Measurements from ENCODE around the gene ZNF735.
"Not testable (repeated sequence)": the region's sequence is repeated elsewhere in the genome, so short reads cannot be mapped to it uniquely, and the experiment has no call there.

- TF ChIP-seq POLR2A (IDR thresholded peaks at IDR 0.05; ENCODE audit: control extremely low read depth in 1 of 2, low read depth in 2 of 2, low read length in 2 of 2); EZH2 (IDR thresholded peaks at IDR 0.05; ENCODE audit: low read depth, low read length, severe bottlenecking); GTF2F1 (IDR thresholded peaks at IDR 0.05; ENCODE audit: borderline replicate concordance, low read depth, low read length); RFX5 (IDR thresholded peaks at IDR 0.05; ENCODE audit: borderline replicate concordance, low read depth, low read length); RBBP5 (IDR thresholded peaks at IDR 0.05; ENCODE audit: borderline replicate concordance, low read depth, low read length); CHD2 (IDR thresholded peaks at IDR 0.05; ENCODE audit: low read length); TEAD4 (IDR thresholded peaks at IDR 0.05; ENCODE audit: low read depth, low read length); JUND (IDR thresholded peaks at IDR 0.05; ENCODE audit: low read length); SRF (IDR thresholded peaks at IDR 0.05; ENCODE audit: low read depth, low read length); CEBPB (IDR thresholded peaks at IDR 0.05; ENCODE audit: low read depth, low read length); GABPA (IDR thresholded peaks at IDR 0.05; ENCODE audit: borderline replicate concordance, insufficient read depth, low read length); HDAC6 (IDR thresholded peaks at IDR 0.05; ENCODE audit: low read depth, low read length): not testable (repeated sequence)
- TF ChIP-seq, protein P1, sequence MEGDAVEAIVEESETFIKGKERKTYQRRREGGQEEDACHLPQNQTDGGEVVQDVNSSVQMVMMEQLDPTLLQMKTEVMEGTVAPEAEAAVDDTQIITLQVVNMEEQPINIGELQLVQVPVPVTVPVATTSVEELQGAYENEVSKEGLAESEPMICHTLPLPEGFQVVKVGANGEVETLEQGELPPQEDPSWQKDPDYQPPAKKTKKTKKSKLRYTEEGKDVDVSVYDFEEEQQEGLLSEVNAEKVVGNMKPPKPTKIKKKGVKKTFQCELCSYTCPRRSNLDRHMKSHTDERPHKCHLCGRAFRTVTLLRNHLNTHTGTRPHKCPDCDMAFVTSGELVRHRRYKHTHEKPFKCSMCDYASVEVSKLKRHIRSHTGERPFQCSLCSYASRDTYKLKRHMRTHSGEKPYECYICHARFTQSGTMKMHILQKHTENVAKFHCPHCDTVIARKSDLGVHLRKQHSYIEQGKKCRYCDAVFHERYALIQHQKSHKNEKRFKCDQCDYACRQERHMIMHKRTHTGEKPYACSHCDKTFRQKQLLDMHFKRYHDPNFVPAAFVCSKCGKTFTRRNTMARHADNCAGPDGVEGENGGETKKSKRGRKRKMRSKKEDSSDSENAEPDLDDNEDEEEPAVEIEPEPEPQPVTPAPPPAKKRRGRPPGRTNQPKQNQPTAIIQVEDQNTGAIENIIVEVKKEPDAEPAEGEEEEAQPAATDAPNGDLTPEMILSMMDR (IDR thresholded peaks at IDR 0.05; ENCODE audit: control extremely low read depth in 1 of 3, insufficient read depth in 1 of 3, low read depth in 1 of 3, low read length in 3 of 3) = not testable (repeated sequence)
- TF ChIP-seq, protein P2, sequence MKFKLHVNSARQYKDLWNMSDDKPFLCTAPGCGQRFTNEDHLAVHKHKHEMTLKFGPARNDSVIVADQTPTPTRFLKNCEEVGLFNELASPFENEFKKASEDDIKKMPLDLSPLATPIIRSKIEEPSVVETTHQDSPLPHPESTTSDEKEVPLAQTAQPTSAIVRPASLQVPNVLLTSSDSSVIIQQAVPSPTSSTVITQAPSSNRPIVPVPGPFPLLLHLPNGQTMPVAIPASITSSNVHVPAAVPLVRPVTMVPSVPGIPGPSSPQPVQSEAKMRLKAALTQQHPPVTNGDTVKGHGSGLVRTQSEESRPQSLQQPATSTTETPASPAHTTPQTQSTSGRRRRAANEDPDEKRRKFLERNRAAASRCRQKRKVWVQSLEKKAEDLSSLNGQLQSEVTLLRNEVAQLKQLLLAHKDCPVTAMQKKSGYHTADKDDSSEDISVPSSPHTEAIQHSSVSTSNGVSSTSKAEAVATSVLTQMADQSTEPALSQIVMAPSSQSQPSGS (IDR thresholded peaks at IDR 0.05; ENCODE audit: low read length) = not testable (repeated sequence)
Measured at GRCh38 chr7:64228174-64228573, 21.2 kb downstream of the ZNF735 start, which contains the start of gene ZNF679.
